T-helper 2 cell (primary cell): ENCODE data around the gene ACSS1.
A peak's percentile ranks its signal among the peaks of the same experiment; 100 is the strongest.

Experiments used
- DNase-seq, 5 experiments: peaks; one replicate each; pipeline versions ENCODE4 v3.0.0 to v3.0.0-alpha.2; 2012 to 2022

ACSS1 gene

DNA sequence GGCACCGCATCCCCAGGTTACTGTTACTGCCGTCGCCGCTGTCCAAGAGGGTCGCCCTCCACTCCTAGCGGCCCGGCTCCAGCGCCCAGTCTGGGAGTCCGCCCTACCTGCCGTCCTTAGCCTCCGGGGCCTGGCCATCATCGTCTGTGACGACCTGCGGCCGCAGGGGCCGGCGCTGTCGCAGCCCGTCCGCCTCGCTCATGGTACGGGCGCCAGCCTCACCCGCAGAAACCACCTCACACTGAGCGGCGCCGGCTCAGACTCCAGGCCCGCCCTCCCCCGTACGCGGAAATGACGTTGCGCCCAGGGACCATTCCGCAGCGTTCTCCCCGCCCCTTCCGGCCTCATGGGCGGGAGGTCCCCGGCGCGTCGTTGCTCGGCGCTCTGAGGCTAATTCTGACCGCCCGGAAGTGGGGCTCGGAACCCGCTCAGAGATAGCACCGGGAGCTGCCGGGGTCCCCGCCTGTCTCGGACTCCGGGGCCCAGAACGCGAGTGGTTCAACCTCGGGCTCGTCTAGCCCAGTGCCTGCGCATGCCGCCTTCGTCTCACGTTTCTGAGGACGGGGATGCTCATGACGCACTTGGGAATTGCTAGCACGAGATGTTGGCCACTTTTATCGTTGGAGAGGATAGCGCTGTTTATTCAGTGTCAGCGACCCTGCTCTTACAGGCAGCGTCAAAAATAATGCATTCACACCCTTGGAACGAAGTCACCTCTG is 65.3 kb downstream of the ACSS1 start, which contains the start of gene APMAP:
Gene APMAP (minus strand): TSS at position 265 of the 719 bp plus-strand sequence. CDS start 63 bp downstream, at position 202.
- DNase-seq, result peak; percentile 93 to 96 (median 94)

DNA sequence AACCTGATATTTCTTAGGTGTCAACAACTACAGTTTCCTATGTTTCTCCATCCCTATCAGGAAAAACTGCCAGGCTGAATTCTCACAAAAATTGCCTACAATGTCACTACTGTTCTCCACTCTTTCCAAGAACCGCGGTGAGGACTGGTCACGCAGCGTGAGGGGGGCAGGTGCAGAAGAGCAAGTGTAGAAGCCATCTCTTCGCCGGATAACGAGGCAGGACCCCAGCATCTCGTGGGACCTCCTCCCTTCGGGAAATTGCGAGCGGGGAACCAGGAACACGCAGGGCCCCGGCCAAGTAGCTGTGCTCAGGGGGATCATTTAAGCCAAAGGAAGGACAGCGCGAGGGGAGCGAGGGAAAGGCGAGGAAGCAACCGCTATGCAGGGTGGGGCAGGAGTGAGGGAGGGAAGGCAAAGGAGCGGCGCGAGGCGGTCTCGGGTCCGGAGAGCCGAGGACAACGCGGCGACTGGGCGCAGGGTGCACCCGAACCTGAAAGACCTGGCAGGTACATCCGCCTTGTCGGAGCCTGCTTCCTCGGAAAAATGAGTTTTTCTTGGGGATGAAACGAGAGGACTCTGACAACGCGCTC is 65.9 kb downstream of the ACSS1 start:
- DNase-seq, result peak in 1 of 5 experiments; percentile 27

DNA sequence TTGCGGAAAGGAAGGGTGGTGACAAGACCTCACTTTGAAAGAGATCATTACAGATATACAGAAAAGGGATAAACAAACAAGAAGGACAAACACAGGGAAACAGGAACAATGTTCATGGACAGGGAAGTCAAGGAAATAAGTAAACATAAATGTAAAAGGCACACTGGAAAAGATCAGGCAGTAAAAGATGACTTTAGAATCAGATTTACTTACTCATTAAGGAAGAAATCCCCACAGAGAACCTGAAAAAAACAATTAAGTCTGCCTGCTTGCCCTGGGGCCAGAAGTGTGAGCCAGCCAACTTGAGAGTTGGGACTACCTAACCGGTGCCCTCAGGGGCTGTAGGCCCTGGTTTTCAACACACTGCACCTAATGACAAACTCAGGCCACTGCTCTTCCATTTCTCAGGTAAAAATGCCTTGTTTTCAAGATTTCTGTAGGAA is 67.1 kb downstream of the ACSS1 start:
- no peak for DNase-seq

DNA sequence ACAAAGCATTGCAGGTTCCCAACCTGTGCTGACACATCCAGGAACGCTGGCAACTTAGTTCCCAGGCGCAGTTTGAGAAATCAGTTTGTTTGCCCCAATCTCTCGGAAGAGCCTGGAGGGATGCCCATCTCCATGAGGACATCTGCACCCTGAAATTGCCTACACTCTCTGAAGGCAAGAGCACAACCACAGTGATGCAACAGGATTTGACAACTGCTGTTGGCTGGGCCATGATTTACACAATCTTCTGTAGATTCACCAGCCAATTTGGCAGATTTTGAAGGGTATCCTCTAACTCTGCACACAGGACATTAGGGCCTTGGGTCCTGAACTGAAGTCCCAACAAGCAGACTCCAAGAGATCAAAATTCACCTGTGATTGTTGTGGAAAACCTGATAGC is 68.8 kb downstream of the ACSS1 start:
- no peak for DNase-seq

DNA sequence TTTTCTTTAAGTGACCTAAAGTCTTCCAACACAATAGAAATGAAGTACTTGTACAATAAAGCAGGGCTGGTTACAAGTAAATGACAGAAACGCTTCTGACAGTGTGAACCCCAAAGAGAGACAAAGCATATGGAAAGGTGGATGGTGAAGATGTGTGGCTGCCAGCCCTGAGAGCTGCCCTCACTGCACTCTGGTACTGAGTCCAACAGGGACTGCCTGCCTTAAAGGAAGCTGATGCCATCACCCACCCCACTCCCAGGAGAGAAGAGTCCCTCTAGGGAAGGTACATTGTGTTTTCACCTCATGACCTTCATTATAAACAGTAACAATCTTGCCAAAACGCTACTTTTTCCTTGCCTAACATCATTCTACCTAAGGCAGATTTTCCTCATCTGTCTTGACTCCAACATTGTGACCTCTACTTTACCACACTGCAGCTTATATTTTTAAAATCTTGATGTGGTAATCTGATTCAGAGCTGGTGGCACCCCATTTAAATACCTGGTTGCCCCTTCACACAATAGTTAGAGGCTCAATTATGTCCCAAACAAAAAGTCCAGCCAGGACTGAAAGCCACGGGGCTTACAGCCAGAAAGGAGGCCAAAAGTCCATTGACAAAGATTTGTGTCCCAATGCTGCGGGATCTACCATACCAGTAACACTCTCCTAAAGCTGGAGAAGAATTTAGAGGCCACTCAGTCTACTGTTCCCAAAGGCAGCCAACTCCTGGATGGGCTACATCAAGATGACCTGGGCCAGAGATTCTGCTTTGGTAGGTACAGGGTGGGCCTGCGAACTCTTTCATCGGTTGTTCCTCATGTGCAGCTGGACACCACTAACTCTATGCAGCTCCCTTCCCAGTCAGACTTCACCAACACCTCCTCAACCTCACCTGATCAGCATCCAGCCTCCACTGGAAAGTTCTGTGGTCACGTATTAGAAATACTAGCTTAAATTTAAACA is 69.8 kb downstream of the ACSS1 start:
- no peak for DNase-seq

DNA sequence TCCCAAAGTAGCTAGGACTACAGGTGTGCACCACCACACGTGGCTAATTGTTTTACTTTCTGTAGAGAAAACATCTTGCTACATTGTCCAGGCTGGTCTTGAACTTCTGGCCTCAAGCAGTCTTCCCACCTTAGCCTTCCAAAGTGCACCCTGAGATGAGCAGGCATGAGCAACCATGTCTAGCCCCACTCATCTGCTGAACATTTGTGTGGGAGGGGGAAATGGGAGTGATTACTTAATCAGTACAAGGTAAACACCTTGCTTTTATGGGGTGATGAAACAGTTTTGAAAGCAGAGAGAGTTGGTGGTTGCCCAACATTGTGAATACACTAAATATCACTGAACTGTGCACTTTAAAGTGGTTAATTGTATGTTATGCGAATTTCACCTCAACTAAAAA is 70.7 kb downstream of the ACSS1 start:
- DNase-seq, result no peak

DNA sequence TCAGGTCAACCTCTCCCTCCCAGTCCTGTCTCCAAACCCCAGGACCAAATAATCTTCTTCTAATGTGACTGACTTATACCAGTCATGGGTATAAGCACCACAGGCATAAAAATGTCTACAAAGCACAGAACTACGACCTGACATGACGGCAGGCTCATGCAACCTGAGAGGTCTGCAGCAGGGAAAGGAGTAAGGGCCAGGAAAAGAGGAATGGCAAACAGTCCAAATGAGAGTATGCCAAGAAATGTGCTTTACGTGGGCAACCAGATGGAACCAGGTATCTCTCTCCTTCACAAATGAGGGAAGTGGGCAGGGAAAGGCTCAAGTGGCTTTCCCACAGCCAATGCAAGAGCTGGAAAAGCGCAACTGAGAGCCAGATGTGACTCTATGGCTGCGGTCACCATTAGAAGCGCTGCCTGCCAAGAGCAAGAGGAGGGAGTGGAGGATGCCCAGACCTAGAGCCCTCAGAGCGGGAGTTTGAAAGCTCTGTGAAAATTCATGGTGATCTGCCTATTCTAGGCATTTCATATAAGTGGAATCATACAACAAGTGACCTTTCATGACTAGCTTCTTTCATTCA is 71.4 kb downstream of the ACSS1 start:
- no peak for DNase-seq

DNA sequence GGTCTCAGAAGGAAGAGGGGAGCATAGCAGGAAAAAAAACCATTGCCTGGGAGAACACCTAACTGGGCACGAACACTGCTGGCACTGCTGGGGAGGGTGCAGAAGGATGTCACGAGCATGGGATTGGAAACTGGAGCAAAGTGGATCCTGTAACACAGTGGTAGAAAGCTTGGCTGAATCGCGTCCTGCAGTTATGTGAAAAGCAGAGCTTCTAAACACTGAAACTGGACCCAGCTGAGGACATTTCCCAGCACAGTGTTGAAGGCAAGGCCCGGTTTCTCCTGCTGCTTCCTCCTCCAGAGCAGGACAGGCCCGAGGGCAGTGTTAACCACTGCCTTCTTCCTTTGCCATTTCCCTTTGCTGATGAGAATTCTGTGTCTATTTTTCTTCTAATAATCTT is 72.1 kb downstream of the ACSS1 start:
- no peak for DNase-seq

DNA sequence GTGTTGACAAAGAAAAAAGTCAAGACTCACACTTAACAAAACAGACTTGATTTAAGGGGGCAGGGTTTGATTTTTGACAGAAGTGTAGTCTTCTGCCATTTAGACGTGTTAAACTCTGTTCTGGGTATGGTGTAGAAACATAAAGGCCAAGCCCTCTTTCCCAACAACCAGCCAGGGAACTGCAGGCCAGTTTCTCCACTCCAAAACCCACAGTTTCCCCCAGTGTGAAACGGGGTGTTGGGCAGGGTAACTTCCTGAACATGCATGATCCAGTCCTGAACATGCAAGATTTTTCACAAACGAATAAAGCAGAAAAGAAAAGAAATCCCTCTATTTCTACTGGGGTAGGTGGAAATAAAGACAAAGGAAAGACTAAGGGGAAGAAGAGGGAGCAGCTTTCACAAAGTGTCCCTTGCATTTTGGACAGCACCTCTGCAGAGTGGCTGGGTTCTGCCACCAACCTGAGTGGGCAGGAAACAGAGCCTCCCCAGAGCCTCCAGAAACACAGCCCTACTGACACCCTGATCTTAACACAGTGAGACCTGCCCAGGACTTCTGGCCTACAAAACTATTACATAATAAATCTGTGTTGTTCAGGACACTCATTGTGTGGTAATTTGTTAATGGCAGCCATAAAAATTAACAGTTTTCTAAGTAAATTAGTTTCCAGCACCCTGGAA is 72.8 kb downstream of the ACSS1 start:
- no peak for DNase-seq

DNA sequence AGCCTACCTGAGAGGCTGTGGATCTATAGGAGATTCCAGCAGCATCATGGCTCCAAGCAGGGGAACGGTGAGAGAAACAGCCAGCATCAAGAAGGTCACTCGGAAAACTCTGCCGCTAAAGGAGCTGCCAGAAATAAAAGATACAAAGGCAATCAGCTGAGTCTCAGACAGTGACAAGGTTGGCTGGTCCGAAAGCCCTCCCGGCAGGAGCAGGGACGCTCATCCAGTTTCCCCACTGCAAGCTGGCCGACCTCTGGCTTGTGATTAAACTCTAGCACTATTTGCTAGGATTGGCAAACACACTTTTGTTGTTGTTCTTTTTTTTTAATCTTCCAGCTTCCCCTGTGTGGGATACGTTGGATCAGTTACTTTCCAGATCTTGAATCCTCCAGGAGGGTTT is 74.0 kb downstream of the ACSS1 start:
- DNase-seq, result no peak

DNA sequence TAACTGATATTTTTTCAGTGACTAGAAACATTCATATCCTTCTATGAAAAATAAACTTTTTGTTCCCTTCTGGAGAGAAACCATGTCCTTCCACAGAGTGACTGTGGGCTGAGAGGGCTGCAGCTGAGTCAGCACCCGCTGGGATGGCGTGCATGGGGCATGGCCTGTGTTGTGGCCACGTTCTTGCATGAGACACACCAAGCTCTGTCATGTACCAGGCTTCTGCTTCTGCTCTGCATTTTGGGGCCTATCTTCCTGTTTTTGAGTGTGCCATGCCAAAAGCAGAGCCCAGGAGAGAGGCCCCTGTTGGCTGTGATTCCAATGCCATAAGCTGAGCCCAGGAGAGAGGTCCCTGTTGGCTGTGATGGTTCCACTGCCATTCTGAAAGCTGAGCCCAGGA is 76.1 kb downstream of the ACSS1 start:
- DNase-seq, result no peak

DNA sequence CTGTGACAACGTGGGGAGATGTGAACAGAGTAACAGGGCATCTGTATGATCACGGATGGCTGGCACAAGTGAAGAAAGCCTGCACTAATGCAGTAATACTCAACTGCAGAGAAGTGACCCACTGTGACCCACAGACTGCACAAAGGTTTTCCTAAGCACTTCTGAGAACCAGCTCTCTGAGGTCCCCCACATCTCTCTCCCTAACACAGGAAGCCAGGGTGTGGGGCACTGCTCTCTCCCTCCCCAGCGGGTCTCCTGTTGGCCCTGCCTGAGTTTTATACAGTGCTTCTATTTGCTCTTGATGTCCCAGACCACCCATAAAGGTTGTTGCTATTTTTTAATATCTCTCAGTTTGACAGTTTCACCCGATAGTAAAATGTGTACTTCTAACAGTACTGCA is 76.7 kb downstream of the ACSS1 start:
- no peak for DNase-seq

DNA sequence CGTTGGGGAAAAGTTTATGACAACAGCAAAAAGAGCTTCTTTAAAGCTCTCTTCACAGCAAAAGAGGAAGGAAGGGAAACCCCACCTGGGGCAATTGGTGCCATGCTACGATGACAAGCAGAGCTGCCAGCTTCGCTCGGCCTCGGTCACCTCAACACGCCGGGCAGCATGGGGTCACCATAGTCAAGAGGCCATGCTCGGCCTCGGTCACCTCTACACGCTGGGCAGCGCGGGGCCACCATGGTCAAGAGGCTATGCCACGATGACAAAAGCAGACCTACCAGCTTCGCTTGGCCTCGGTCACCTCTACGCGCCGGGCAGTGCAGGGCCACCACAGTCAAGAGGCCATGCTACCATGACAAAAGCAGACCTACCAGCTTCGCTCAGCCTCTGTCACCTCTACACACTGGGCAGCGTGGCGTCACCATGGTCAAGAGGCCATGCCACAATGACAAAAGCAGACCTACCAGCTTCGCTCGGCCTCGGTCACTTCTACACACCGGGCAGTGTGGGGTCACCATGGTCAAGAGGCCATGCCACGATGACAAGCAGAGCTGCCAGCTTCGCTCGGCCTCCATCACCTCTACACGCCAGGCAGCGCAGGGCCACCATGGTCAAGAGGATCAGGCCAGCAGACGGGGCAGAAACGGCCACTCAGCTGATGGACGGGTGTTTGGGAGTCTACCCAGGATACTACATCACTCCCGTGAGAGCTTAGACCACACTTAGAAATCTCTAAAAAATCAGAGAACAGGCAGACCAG is 77.5 kb downstream of the ACSS1 start:
- no peak for DNase-seq

DNA sequence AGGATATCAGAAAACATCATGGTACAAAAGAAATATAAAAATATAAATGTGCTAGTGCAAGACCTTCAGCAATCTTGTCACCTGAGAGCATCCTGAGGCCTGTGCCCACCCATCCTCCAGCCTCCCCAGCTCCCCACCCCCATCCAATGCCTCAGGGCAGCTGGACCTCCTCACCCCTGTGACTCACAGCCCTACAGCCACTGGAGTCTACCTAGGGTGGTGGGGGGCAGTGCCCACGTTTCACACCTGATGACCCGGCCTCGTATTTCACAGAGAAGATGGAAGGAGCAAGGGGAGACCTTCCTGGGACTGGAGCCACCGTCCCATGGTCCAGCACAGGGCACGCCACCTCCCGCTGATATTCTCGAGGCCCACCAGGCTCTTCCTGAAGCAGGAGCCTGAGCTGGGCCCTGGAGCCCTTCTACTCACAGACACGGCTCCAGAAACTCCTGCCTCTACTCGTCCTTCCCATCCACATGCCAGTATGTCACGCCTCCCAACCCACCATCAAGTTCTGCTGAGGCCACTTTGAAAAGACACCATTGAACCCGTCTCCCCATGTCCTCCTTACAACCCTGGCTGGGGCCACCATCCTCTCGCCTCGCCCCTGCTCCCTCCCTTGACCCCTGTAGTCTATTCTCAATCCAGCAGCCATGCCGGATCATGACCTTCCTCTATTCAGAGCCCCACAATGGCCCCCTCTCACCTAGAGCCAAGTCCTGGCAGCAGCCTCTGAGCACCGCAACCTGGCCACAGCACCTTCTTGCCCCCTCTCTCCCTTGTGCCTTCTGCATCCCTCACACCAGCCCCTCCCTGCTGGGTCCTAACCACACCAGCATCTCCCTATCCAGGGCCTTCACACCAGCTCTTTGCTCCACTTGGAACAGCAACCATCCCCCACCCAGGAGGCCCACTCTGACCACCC is 78.6 kb downstream of the ACSS1 start:
- no peak for DNase-seq

DNA sequence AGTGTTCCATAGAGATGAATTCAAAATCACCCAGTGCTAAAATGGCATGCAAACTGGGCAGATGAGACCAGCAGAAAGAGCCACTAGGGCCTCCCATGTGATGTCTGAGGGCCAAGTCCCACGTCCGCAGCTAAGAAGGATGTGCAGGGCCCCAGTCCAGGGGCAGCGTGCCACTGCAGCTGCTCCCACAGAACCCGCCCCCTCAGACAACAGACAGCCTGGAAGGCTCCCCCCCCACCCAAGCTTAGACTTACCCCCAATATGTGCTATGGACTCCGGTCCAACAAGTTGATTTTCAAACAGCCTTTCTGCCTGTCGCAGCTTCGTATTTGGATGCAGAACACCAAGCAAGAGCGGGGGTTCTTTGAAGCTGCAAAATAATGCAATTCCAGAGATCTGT is 79.4 kb downstream of the ACSS1 start:
- no peak for DNase-seq

DNA sequence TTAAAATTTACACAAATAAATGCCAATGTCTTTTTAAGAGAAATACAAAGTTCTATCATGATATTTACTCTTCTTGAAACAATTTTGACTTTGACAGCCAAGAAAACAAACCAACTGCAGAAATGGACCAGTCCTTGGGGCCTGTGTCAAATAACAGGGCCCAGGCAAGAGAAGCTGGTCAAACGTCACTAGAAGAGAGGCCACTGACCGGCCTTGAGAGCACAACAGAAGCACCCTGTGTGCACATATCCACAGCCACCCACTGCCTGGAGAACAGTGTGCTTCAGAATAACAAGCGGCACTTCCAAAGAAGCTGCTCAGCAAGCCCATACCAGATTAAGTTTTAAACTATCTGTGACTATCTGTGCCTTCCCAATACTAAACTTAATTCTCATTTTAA is 80.1 kb downstream of the ACSS1 start:
- no peak for DNase-seq

DNA sequence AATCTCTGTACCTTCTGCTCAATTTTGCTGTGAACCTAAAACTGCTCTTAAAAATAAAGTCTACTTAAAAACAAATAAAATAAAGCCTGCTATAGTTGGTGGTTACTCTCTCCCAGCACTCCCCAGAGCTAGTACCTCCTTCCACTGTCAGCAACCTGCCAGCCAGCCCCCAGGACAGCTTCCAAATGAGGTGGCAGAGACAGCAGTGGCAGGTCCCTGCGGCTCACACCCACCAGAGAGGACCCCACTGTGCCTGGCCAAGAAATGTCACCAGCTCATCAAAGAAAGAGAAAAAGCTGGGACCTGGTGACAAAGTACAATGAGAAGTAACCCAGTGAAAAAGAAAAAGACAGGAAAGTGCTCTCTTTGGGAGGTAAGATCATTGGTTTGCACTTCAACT is 80.6 kb downstream of the ACSS1 start:
- DNase-seq, result no peak

DNA sequence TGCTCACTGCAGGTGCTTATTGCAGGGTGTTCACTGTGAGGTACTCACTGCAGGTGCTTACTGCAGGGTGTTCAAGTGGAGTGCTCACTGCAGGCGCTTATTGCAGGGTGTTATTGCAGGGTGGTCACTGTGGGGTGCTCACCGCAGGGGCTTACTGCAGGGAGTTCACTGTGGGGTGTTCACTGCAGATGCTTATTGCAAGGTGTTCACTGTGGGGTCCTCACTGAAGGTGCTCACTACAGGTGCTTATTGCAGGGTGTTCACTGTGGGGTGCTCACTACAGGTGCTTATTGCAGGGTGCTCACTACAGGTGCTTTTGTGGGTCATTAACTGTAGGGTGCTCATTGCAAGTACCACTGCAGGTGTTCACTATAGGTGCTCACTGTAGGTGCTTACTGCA is 85.6 kb downstream of the ACSS1 start:
- no peak for DNase-seq

DNA sequence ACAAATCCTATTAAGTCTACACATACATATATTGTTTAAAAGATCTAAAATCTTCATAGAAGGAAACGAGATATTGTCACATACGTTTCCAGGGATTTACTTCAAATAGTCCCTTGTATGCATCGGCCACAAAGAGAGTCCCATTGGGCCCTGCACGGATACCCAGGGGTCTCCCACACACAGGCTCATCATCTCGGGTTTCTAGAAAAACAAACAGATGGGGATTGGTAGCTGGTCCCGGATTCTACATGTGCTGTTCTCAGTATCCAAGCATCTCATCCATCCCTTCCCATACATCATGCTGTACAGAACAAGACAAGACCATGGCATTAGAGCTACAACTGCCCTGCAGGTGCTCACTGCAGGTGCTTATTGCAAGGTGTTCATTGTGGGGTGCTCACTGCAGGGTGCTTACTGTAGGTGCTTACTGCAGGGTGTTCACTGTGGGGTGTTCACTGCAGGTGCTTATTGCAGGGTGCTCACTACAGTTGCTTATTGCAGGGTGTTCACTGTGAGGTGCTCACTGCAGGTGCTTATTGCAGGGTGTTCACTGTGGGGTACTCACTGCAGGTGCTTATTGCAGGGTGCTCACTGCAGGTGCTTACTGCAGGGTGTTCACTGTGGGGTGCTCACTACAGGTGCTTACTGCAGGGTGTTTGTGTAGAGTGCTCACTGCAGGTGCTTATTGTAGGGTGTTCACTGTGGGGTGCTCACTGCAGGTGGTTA is 86.4 kb downstream of the ACSS1 start:
- no peak for DNase-seq

DNA sequence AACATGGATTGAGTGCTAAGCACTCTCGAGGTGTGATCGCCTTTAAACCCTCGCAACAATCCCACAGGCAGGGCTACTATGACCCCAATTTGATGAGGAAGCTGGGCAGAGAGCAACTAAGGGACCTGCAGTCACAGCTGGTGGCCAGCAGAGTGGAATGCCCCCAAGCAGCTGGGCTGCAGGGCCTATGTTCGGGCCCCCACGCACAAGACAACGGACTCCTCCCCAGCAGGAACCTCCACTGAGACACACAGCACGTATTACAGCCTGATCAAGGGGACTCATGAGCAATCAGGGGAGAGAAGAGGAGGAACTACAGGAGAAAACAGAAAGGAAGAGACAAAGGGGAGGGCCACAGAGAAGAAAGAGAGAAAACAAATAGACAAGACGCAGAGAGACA is 87.2 kb downstream of the ACSS1 start:
- DNase-seq, result no peak
